Activated CD8-positive, alpha-beta memory T cell treated with anti-CD3 and anti-CD28 coated beads, Interleukin-2, amount 50 U/mL, for 4 hours (primary cell): ENCODE results near the gene ZBTB8OS.
"Not testable (repeated sequence)": the region's sequence is repeated elsewhere in the genome, so short reads cannot be mapped to it uniquely, and the experiment has no call there.

Source experiments
- DNase-seq: peaks from one replicate; pipeline ENCODE4 v3.0.0-alpha.2; 2020

Gene ZBTB8OS

GRCh38 chr1:32647308-32648134 is 2.8 kb downstream of the ZBTB8OS start:
- DNase-seq, result no peak

DNA sequence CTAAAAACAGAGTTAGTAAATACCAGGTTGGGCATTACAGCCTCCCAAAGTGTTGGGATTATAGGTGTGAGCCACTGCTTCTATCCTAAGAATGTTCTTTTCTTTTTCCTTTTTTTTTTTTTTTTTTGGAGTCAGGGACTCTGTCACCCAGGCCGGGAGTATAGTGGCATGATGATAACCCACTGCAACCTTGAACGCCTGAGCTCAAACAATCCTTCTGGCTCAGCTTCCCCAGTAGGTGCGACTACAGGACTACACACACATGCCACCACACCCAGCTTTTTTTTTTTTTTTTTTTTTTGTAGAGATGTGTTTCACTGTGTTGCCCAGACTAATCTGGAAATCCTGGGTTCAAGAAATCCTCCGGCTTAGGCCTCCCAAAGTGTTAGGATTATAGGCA is 5.9 kb downstream of the ZBTB8OS start:
- DNase-seq, result no peak

GRCh38 chr1:32642292-32642827 is 8.0 kb downstream of the ZBTB8OS start:
- not testable (repeated sequence) for DNase-seq

DNA sequence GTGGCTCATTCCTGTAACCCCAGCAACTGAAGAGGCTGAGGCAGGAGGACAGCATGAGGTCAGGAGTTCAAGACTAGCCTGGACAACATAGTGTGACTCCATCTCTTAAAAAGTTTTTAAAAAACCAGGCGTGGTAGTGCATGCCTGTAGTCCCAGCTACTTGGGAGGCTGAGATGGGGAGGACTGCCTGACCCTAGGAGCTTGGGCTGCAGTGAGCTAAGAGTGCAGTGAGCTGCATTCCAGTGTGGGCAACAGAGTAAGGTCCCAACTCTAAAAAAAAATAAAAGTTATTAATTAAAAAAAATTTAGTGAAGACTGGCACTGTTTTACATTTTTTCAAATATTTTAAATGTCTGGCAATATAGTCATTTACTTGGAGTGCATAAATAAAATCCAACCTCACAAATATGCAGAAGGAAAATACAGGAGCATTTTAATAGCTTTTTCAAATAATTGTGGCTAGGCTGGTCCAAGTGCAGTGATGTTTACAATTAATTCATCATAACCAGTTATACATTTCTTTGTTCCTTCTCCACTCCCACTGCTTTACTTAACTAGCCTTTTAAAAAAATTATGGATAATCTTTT is 10.8 kb downstream of the ZBTB8OS start:
- no peak for DNase-seq

- DNase-seq, result no peak
Observed at GRCh38 chr1:32636914-32637645, 13.3 kb downstream of the ZBTB8OS start.

GRCh38 chr1:32635508-32636277 is 14.7 kb downstream of the ZBTB8OS start:
- DNase-seq, result no peak

DNA sequence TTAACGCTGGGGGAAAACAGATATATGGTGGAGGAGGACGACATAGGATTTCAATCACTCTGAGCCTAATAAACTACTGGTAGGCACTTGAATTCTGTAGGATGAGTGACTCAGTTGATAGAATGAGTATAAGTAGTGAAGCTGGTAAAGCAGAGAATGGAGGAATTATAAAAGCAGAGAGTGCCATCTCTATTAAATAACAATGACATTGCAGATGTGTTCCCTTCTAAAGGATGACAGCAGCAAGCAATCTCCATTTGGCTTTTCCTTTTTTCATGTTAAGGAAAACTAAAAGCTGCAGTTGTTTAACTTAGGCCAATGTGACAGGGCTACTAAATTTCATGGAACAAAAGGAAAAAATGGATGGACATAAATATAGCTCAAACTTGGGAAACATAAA is 17.5 kb downstream of the ZBTB8OS start:
- DNase-seq, result no peak

DNA sequence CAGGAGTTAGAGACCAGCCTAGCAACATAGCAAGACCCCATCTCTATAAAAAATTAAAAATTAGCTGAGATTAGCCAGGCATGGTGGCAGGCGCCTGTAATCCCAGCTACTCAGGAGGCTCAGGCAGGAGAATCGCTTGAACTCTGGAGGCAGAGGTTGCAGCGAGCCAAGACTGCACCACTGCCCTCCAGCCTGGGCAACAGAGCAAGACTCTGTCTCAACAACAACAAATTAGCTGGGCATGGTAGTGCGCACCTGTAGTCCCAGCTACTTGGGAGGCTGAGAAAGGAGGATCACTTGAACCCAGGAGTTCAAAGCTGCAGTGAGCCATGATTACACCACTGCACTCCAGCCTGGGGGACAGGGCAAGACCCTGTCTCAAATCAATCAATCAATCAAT is 20.2 kb downstream of the ZBTB8OS start:
- not testable (repeated sequence) for DNase-seq

DNA sequence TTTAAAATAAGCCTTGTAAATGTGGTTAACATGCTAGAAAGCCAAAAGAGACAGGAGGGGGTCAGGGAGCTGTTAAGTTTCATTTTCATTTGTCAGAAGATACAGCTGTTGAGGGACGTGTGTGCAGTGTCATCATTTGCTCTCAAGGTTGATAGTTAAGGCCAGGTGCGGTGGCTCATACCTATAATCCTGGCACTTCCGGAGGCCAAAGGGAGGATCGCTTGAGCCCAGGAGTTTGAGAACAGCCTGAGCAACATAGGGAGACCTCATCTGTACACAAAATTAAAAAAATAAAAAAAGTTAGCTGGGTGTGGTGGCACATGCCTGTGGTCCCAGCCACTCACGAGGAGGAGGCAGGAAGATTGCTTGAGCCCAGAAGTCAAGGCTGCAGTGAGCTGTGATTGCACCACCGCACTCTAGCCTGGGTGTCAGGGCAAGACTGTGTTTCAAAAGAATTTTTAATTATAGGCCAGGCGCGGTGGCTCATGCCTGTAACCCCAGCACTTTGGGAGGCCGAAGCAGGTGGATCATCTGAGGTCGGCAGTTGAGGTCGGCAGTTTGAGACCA is 22.7 kb downstream of the ZBTB8OS start:
- DNase-seq, result no peak

DNA sequence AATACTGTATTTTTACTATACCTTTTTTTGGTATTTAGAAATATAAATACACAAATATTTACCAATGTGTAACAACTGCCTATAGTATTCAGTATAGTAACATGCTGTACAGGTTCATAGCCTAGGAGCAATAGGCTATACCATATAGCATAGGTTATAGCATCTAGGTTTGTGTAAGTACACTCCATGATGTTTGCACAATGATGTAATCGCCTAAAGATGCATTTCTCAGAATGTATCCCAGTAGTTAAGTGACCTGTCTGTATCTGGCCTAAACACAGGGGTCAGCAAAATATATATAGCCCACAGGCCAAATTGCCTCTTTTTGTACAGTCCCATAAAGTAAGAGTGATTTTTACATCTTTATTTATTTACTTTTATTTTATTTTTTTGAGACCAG is 24.2 kb downstream of the ZBTB8OS start:
- no peak for DNase-seq

GRCh38 chr1:32623775-32624174 is 26.6 kb downstream of the ZBTB8OS start:
- DNase-seq, result peak; percentile 26

DNA sequence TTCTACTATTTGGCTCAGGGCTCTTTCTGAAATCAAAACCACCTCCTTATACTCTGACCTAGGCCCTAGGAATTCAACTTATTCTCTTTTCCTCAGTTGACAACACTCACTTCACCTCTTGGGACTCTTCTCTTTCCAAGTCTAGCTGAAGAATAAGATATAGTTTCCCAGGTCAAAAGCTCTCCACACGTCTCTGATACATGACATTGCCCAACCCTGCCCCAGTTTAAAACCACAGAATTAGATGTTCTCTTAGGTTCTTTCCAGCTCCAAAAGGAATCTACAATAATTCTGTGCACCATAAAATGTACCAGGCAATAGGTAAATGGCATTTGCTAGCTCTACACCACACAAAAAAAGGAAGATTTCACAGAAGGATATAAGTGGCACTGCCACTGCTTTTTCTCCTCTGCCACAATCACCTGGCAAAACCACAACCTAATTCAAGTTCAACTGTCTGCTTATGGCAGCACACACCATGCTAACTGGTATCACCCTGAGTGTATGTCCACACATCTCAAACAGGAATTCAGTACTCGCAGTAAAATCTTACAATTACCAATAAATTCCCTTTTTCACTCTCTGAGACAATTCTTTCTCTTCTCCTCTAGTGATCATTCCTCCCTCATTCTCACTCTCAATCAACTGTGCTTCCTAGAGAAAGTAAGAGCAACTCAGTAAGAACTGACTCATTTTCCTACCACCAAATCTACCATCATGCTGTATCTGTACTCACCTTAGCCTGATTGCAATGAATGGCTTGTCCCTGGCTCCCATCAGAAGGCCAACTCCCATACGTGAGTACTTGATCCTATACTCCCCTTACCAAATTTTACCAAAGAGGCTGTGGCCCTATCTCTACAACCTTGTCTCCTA is 27.3 kb downstream of the ZBTB8OS start:
- no peak for DNase-seq

DNA sequence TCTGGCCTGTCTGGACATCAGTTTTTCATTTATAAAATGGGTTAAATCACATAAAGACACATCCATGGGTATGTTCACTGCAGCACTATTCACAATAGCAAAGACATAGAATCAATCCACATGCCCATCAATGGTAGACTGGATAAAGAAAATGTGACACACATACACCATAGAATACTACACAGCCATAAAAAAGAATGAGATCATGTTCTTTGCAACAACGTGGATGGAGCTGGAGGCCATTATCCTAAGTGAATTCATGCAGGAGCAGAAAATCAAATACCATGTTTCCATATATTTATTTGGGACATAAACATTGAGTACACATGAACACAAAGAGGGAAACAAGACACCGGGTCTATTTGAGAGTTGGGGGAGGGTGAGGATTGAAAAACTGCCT is 28.1 kb downstream of the ZBTB8OS start:
- DNase-seq, result no peak

DNA sequence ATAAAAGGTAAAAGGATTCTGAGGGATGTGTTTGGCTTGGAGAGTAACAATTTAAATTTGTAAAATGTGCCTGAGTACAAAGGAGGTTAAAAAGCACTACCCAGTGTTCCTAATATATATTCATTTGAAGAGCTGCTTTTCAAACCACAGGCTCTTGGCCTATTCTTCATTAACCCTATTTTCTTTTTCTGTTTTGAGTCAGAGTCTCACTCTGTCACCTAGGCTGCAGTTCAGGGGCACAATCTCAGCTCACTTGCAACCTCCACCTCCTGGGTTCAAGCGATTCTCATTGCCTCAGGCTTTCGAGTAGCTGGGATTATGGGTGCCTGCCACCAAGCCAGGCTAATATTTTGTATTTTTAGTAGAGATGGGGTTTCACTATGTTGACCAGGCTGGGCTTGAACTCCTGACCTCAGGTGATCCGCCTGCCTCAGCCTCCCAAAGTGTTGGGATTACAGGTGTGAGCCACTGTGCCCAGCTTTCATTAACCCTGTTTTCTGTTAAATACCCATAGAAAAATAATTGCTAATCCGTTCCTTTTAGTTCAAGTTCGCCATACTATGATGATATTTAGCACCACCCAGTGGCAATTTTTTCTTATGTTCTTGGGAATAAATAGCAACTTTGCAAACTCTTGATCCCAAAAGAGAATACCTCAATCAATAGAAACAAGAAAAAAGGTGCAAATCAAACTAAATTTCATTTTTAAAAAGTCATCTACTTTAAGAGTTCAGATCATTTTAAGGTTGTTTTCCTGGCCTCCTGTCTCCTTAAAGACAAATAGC is 30.5 kb downstream of the ZBTB8OS start:
- no peak for DNase-seq

- DNase-seq, result no peak
Observed at GRCh38 chr1:32618673-32619221, 31.6 kb downstream of the ZBTB8OS start.

- no peak for DNase-seq
Observed at GRCh38 chr1:32613472-32613871, 36.9 kb downstream of the ZBTB8OS start.

- peak; percentile 34 for DNase-seq
Observed at GRCh38 chr1:32612189-32612881, 38.0 kb downstream of the ZBTB8OS start.

- no peak for DNase-seq
Observed at GRCh38 chr1:32611859-32612188, 38.5 kb downstream of the ZBTB8OS start.

- DNase-seq, result no peak
Observed at GRCh38 chr1:32609180-32609579, 41.2 kb downstream of the ZBTB8OS start.
